ENCODE data around the gene ADAMTS17. TPM values are rescaled to one million over a fixed set of nuclear protein-coding genes. Genes with fewer than 3 reads are reported as not detected.

The ADAMTS17 gene
- total and polyA plus RNA-seq, 2 experiments from 2014 or later, result 3.7 to 4.4 TPM

- TF ChIP-seq CTCF (IDR thresholded peaks at IDR 0.05; ENCODE audit: poor library complexity), result no peak
- no peak for TF ChIP-seq EZH2phosphoT487 (IDR thresholded peaks at IDR 0.05; ENCODE audit: low read depth, severe bottlenecking, unreplicated experiment)
- no peak for TF ChIP-seq EZH2 (IDR thresholded peaks at IDR 0.05; ENCODE audit: borderline replicate concordance)
- no peaks in the 10 kb centered on the region for H3K79me2 ChIP-seq
- H3K9me3 ChIP-seq (ENCODE audit: low read depth), result no peaks in the 10 kb centered on the region
- no peaks in the 10 kb centered on the region for H3K9me2 ChIP-seq (replicated peaks; ENCODE audit: insufficient read depth)
- H3K27ac ChIP-seq, result peak overlapping the region; percentile 57
- no peak overlapping the region for H3K4me3 ChIP-seq
- H3K27me3 ChIP-seq, result no peaks in the 10 kb centered on the region
- H3K36me3 ChIP-seq (replicated peaks; ENCODE audit: insufficient read depth, low read depth), result no peaks in the 10 kb centered on the region
- H3K4me2 ChIP-seq, result peak overlapping the region; percentile 26
- peak; percentile 52 for DNase-seq (ENCODE audit: low spot score)
- peaks cover 28% of the 10 kb centered on the region for H3K4me1 ChIP-seq (ENCODE audit: insufficient read depth)
- no peaks in the 10 kb centered on the region for H4K20me1 ChIP-seq (ENCODE audit: insufficient read depth, poor library complexity, severe bottlenecking)
- no peak overlapping the region for H2AFZ ChIP-seq
- 28% methylated on average over 5 of the region's 5 CpGs for WGBS (ENCODE audit: low lambda C conversion rate, missing lambda C conversion rate)
Observed at GRCh38 chr15:100202309-100202960, 139.3 kb downstream of the ADAMTS17 start.

DNA sequence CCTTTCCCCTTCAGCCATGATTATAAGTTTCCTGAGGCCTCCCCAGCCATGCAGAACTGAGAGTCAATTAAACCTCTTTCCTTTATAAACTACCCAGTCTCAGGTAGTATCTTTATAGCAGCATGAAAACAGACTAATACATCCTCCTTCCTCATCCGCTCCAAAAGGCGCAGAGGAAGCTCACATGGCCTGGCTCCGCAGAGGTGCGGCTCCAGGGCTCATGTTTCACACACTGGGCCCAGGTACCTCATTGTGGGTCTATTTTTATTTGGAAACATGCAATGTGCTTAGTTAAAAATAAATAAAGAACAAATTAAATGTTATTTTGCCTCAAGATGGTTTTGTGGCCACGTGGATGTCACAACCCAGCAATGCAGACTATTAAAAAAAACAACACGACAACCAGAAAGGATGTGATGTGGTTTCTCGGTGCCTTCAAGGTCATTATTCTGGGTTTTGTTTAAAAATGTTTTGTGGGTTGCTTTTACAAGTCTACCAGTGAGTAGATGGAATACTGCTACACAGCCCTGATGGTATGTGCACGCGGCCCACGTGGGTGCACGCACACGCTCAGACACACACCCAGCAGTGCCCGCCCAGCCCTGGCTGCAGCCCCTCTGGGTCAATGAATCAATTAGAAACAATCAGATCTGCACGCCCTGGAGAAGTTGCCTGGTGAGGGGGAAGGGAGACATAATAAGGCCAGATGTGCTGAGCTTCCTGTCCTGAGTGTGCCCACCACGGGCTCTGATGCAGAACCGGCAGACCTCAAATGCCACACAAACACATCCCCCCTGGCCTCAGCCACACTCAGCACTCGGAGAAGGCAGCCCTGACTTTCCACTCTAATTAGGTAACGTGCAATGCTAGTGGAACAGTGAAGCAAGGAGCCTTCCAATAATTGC is 140.1 kb downstream of the ADAMTS17 start:
- DNase-seq (ENCODE audit: low spot score), result no peak
- Histone ChIP-seq H3K9me3 (ENCODE audit: low read depth) (no peaks in the 10 kb centered on the region), H3K27ac (peak overlapping the region; percentile 57), H3K36me3 (replicated peaks; ENCODE audit: insufficient read depth, low read depth) (no peaks in the 10 kb centered on the region), H3K4me3 (no peak overlapping the region), H3K9me2 (replicated peaks; ENCODE audit: insufficient read depth) (no peaks in the 10 kb centered on the region), H3K79me2 (no peaks in the 10 kb centered on the region), H3K4me2 (peak overlapping the region; percentile 26), H2AFZ (no peak overlapping the region), H3K4me1 (ENCODE audit: insufficient read depth) (peaks cover 28% of the 10 kb centered on the region), H4K20me1 (ENCODE audit: insufficient read depth, poor library complexity, severe bottlenecking) (no peaks in the 10 kb centered on the region), H3K27me3 (no peaks in the 10 kb centered on the region)
- 51% methylated on average over 18 of the region's 18 CpGs for WGBS (ENCODE audit: low lambda C conversion rate, missing lambda C conversion rate)
- TF ChIP-seq EZH2 (IDR thresholded peaks at IDR 0.05; ENCODE audit: borderline replicate concordance), result no peak
- TF ChIP-seq EZH2phosphoT487 (IDR thresholded peaks at IDR 0.05; ENCODE audit: low read depth, severe bottlenecking, unreplicated experiment), result no peak
- no peak for TF ChIP-seq CTCF (IDR thresholded peaks at IDR 0.05; ENCODE audit: poor library complexity)

- H3K4me2 ChIP-seq, result no peak overlapping the region
- H3K9me2 ChIP-seq (replicated peaks; ENCODE audit: insufficient read depth), result no peaks in the 10 kb centered on the region
- no peaks in the 10 kb centered on the region for H3K36me3 ChIP-seq (replicated peaks; ENCODE audit: insufficient read depth, low read depth)
- H3K27ac ChIP-seq, result no peak overlapping the region
- H4K20me1 ChIP-seq (ENCODE audit: insufficient read depth, poor library complexity, severe bottlenecking), result no peaks in the 10 kb centered on the region
- no peak overlapping the region for H2AFZ ChIP-seq
- 90% methylated on average over 20 of the region's 22 CpGs for WGBS (ENCODE audit: low lambda C conversion rate, missing lambda C conversion rate)
- DNase-seq (ENCODE audit: low spot score), result no peak
- H3K9me3 ChIP-seq (ENCODE audit: low read depth), result no peaks in the 10 kb centered on the region
- no peak for TF ChIP-seq CTCF (IDR thresholded peaks at IDR 0.05; ENCODE audit: poor library complexity)
- TF ChIP-seq EZH2phosphoT487 (IDR thresholded peaks at IDR 0.05; ENCODE audit: low read depth, severe bottlenecking, unreplicated experiment), result no peak
- no peak for TF ChIP-seq EZH2 (IDR thresholded peaks at IDR 0.05; ENCODE audit: borderline replicate concordance)
- no peaks in the 10 kb centered on the region for H3K27me3 ChIP-seq
- peaks cover 19% of the 10 kb centered on the region for H3K4me1 ChIP-seq (ENCODE audit: insufficient read depth)
- H3K4me3 ChIP-seq, result no peak overlapping the region
- no peaks in the 10 kb centered on the region for H3K79me2 ChIP-seq
Observed at GRCh38 chr15:100200287-100200880, 141.4 kb downstream of the ADAMTS17 start.

Data from hepatocyte (in vitro differentiated cells).